ENCODE measurements around the gene CLIP3.

- no peak for TF ChIP-seq CTCF (conservative IDR thresholded peaks at IDR 0.05; ENCODE audit: low read depth in 2 of 2)
- no peak for TF ChIP-seq JUNB (IDR thresholded peaks at IDR 0.05; ENCODE audit: unreplicated experiment)
- TF ChIP-seq EZH2 (IDR thresholded peaks at IDR 0.05; ENCODE audit: low read depth, unreplicated experiment), result no peak
- TF ChIP-seq CREB1 (CRISPR knock-in tag; IDR thresholded peaks at IDR 0.05; ENCODE audit: low read depth), result no peak
- no peak for TF ChIP-seq POLR2AphosphoS5 (IDR thresholded peaks at IDR 0.05; ENCODE audit: low read depth)
- no peak for TF ChIP-seq REST (IDR thresholded peaks at IDR 0.05; ENCODE audit: unreplicated experiment)
- no peak for TF ChIP-seq EZH2phosphoT487 (IDR thresholded peaks at IDR 0.05; ENCODE audit: unreplicated experiment)
- TF ChIP-seq ETS1 (IDR thresholded peaks at IDR 0.05), result no peak
- no peak for TF ChIP-seq ZNF114 (CRISPR knock-in tag; IDR thresholded peaks at IDR 0.05)
- no peak for TF ChIP-seq NANOG (IDR thresholded peaks at IDR 0.05; ENCODE audit: borderline replicate concordance)
- TF ChIP-seq ZNF331 (CRISPR knock-in tag; IDR thresholded peaks at IDR 0.05; ENCODE audit: low read depth), result no peak
- TF ChIP-seq STAT1 (IDR thresholded peaks at IDR 0.05; ENCODE audit: unreplicated experiment), result no peak
Measured at GRCh38 chr19:36049080-36049698, 16.5 kb upstream of the CLIP3 start.
